A673 (cell line): ENCODE measurements around the gene SLC16A10. TPM values are rescaled to one million over a fixed set of nuclear protein-coding genes. Genes with fewer than 3 reads are reported as not detected.
A peak's percentile ranks its signal among the peaks of the same experiment; 100 is the strongest.
"Not testable (repeated sequence)": the region's sequence is repeated elsewhere in the genome, so short reads cannot be mapped to it uniquely, and the experiment has no call there.

Source experiments
- BruUV-seq: library from RNA; stranded (reverse); fragments of 400-500 nt; replicated peaks from 2 replicates; lab custom pipeline; 2021; lab: Mats Ljungman, UMichigan
- CTCF ChIA-PET: fragments of 300-600 bp; sonication (Branson Sonifier 250); formaldehyde crosslinking; loops from one replicate; lab custom pipeline; 2022; ENCODE audit warnings: antibody characterized with exemption; lab: Charles Lee
- POLR2A ChIA-PET: fragments of 300-600 bp; sonication (Branson Sonifier 250); formaldehyde crosslinking; loops from one replicate; lab custom pipeline; 2022; ENCODE audit warnings: antibody characterized with exemption; ENCODE audit not compliant: low non-redundant PET; lab: Charles Lee
- DNase-seq: peaks from one replicate; pipeline ENCODE4 v3.0.0-alpha.2; 2015; ENCODE audit warnings: low spot score
- H3K27ac ChIP-seq: fragments of 200-600 bp; sonication (generic); 2 replicates; pipeline ENCODE4 v1.5.1; 2016; ENCODE audit warnings: mixed run types, low read depth, mild to moderate bottlenecking, mixed read lengths, antibody characterized with exemption, low read length; ENCODE audit not compliant: poor library complexity, severe bottlenecking
- H3K27me3 ChIP-seq: fragments of 200-600 bp; sonication (generic); replicated peaks from 2 replicates; pipeline ENCODE4 v1.6.1; 2017; ENCODE audit warnings: mixed run types, low read depth, mild to moderate bottlenecking, mixed read lengths, antibody characterized with exemption, low read length; ENCODE audit not compliant: insufficient read depth, poor library complexity
- H3K36me3 ChIP-seq: fragments of 200-600 bp; sonication (generic); 2 replicates; pipeline ENCODE4 v1.6.1; 2016; ENCODE audit warnings: mixed run types, mild to moderate bottlenecking, mixed read lengths, antibody characterized with exemption, low read length; ENCODE audit not compliant: insufficient read depth, poor library complexity, severe bottlenecking
- H3K4me1 ChIP-seq: fragments of 200-600 bp; sonication (generic); 2 replicates; pipeline ENCODE4 v1.6.1; 2017; ENCODE audit warnings: mixed run types, mild to moderate bottlenecking, mixed read lengths, antibody characterized with exemption, low read length; ENCODE audit not compliant: insufficient read depth, poor library complexity, severe bottlenecking
- H3K4me3 ChIP-seq: fragments of 200-600 bp; sonication (generic); 2 replicates; pipeline ENCODE4 v1.5.1; 2016; ENCODE audit warnings: low read depth, mixed run types, mild to moderate bottlenecking, mixed read lengths, low read length; ENCODE audit not compliant: poor library complexity, severe bottlenecking
- H3K9me3 ChIP-seq: fragments of 200-600 bp; sonication (generic); 2 replicates; pipeline ENCODE4 v1.6.1; 2016; ENCODE audit warnings: mixed run types, low read depth, mild to moderate bottlenecking, mixed read lengths, antibody characterized with exemption, low read length; ENCODE audit not compliant: poor library complexity, severe bottlenecking
- EZH2 ChIP-seq: fragments of 200-600 bp; sonication (generic); IDR thresholded peaks from 2 replicates; pipeline ENCODE4 v1.6.1; 2017; ENCODE audit warnings: borderline replicate concordance, low read depth, mild to moderate bottlenecking, mixed read lengths, antibody characterized with exemption, low read length; ENCODE audit not compliant: poor library complexity, severe bottlenecking
- intact Hi-C: fragments of 100-400 bp; cut with micrococcal nuclease; formaldehyde crosslinking; loops from one replicate; pipeline ENCODE4 v1.10.0; 2022; ENCODE audit not compliant: unreplicated experiment
- total RNA-seq: library from RNA; stranded (reverse); gene quantifications from 2 replicates; pipeline ENCODE4 v1.2.3, GENCODE V29; 2021
- TF ChIP-seq, protein P1 (sequence below): fragments of 300-800, 200-600 bp; sonication (generic); conservative IDR thresholded peaks from 2 replicates; pipeline ENCODE4 v1.5.1; 2017; ENCODE audit warnings: low read depth, mild to moderate bottlenecking, antibody characterized with exemption, low read length, moderate library complexity, mixed read lengths

SLC16A10 gene
- total RNA-seq, 1 experiment from 2014 or later = 7.9 TPM

DNA sequence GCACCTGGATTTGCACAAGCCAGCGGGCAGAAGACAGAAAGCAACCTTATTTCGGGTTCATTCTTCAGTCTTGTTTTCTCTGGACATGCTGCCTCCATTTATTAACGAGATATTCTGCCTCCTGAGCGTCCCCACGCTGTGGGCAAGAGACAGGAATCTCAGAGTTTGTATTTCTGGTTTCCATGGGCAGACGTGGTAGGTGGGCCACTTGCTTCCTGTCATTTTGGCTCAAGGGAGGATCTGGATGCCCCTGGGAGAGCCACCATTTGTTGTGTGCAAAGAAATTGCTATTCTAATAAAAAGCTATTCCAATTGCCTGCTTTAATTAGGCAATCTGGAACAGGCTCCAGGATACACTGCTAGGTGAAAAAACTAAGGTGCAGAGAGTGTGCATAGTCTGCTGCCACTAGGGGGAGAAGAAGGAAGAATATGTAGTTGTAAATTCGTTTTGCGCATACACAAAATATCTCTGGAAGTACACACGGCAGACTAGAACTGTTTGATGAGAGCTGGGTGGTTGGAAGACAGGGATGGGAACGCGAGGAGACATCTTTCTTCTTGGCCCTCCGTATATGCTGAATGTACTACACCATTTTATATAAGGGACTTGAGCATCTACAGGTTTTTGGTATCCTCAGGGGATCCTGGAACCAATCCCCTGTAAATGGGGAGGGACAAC, 30.1 kb upstream of the SLC16A10 start:
- no peaks in the 10 kb centered on the region for H3K36me3 ChIP-seq
- H3K4me1 ChIP-seq = no peaks in the 10 kb centered on the region
- no peak overlapping the region for H3K4me3 ChIP-seq
- no peaks in the 10 kb centered on the region for H3K27me3 ChIP-seq
- no peak overlapping the region for H3K27ac ChIP-seq
- H3K9me3 ChIP-seq = no peaks in the 10 kb centered on the region
- no TSS peak for BruUV-seq
- peak; percentile 72 for DNase-seq
- TF ChIP-seq EZH2 = no peak
- TF ChIP-seq, protein P1, sequence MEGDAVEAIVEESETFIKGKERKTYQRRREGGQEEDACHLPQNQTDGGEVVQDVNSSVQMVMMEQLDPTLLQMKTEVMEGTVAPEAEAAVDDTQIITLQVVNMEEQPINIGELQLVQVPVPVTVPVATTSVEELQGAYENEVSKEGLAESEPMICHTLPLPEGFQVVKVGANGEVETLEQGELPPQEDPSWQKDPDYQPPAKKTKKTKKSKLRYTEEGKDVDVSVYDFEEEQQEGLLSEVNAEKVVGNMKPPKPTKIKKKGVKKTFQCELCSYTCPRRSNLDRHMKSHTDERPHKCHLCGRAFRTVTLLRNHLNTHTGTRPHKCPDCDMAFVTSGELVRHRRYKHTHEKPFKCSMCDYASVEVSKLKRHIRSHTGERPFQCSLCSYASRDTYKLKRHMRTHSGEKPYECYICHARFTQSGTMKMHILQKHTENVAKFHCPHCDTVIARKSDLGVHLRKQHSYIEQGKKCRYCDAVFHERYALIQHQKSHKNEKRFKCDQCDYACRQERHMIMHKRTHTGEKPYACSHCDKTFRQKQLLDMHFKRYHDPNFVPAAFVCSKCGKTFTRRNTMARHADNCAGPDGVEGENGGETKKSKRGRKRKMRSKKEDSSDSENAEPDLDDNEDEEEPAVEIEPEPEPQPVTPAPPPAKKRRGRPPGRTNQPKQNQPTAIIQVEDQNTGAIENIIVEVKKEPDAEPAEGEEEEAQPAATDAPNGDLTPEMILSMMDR = peak; percentile 91
- CTCF ChIA-PET = interaction anchor here (0.5 to 2.2 kb wide), 6 partner anchors 9 to 986 kb away, joined by 3 to 16 read pairs (median 4); no protein-coding TSS in a partner anchor
- POLR2A ChIA-PET = no interaction called here
- intact Hi-C loops = loop anchor here (1.0 kb wide), 1 partner anchor 153 kb away; no protein-coding TSS in a partner anchor

DNA sequence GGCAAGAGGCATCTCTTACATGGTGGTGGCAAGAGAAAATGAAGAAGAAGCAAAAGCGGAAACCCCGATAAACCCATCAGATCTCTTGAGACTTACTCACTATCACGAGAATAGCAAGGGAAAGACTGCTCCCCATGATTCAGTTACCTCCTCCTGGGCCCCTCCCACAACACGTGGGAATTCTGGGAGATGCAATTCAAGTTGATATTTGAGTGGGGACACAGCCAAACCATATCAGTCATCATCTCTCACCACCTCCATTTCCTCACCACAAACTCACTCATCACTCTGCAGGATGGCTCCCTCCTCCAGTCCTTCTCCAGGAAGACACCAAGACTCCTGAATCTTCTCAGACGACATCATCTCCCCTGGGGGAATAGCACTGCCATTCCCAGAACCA, 25.8 kb upstream of the SLC16A10 start:
- Histone ChIP-seq H3K27ac (no peak overlapping the region), H3K36me3 (no peaks in the 10 kb centered on the region), H3K4me1 (no peaks in the 10 kb centered on the region), H3K9me3 (no peaks in the 10 kb centered on the region), H3K4me3 (no peak overlapping the region), H3K27me3 (no peaks in the 10 kb centered on the region)
- BruUV-seq = no TSS peak
- ChIA-PET CTCF (no interaction called here), POLR2A (no interaction called here)
- DNase-seq = no peak
- TF ChIP-seq EZH2 = no peak
- TF ChIP-seq, protein P1 = no peak
- intact Hi-C loops = no loop called here

DNA sequence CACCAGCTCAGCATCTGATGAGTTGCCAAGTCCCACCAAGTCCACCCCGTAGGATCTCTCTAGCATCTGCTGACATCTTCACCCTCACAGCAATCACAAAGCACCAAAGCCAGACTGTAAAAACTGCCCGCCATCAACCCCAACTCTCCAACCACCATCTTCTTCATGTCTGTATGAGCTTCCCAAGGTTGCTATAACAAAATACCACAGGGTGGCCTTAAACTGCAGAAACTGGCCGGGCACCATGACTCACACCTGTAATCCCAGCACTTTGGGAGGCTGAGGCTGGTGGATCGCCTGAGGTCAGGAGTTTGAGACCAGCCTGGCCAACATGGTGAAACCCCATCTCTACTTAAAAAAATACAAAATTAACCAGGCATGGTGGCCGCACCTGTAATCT, 25.3 kb upstream of the SLC16A10 start:
- CTCF ChIA-PET, DNase-seq, H3K4me1 ChIP-seq, H3K4me3 ChIP-seq, H3K9me3 ChIP-seq, H3K27ac ChIP-seq, POLR2A ChIA-PET, BruUV-seq, H3K27me3 ChIP-seq, intact Hi-C loops, H3K36me3 ChIP-seq: not testable (repeated sequence)

DNA sequence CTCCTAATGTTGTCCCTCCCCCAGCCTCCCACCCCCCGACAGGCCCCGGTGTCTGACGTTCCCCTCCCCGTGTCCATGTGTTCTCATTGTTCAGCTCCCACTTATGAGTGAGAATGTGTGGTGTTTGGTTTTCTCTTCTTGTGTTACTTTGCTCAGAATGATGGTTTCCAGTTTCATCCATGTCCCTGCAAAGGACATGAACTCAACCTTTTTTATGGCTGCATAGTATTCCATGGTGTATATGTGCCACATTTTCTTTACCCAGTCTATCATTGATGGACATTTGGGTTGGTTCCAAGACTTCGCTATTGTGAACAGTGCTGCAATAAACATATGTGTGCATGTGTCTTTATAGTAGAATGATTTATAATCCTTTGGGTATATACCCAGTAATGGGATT, 24.4 kb upstream of the SLC16A10 start:
- not testable (repeated sequence) for H3K36me3 ChIP-seq

More for the DNA sequence above, 24.4 kb upstream of the SLC16A10 start:
- H3K4me3 ChIP-seq, H3K27ac ChIP-seq, DNase-seq, BruUV-seq, H3K9me3 ChIP-seq, CTCF ChIA-PET, H3K27me3 ChIP-seq, POLR2A ChIA-PET, intact Hi-C loops, H3K4me1 ChIP-seq: not testable (repeated sequence)
